Endothelial cell of umbilical vein (primary cell): ENCODE measurements around the gene CCDC12. TPM values are rescaled to one million over a fixed set of nuclear protein-coding genes. Genes with fewer than 3 reads are reported as not detected.
A peak's percentile ranks its signal among the peaks of the same experiment; 100 is the strongest.

Experiments used
- BruUV-seq: library from RNA; stranded (reverse); fragments of 400-500 nt; replicated peaks from 2 replicates; lab custom pipeline; 2021; lab: Mats Ljungman, UMichigan
- CTCF ChIA-PET: fragments of 300-600, 350-600 bp; sonication (Branson Sonifier 250); formaldehyde crosslinking; loops from one replicate; lab custom pipeline; 2021; ENCODE audit warnings: antibody characterized with exemption, inconsistent platforms; lab: Charles Lee
- POLR2A ChIA-PET: fragments of 300-600, 350-600 bp; sonication (Branson Sonifier 250); formaldehyde crosslinking; loops from one replicate; lab custom pipeline; 2021; ENCODE audit warnings: antibody characterized with exemption, inconsistent platforms; lab: Charles Lee
- DNase-seq: peaks from one replicate; pipeline ENCODE4 v3.0.0-alpha.2; 2011; ENCODE audit warnings: low read depth, low spot score
- FAIRE-seq: peaks from 2 replicates; lab custom pipeline; 2011; peaks lifted over from hg19 to GRCh38; lab: Jason Lieb, UNC
- H2AFZ ChIP-seq: 2 replicates; pipeline ENCODE4 v1.6.0; 2012; ENCODE audit warnings: low read depth, low read length, control low read depth, inconsistent platforms
- H3K27ac ChIP-seq: 2 replicates; pipeline ENCODE4 v1.5.1; 2011; ENCODE audit warnings: low read depth, mild to moderate bottlenecking, control low read depth, low read length, moderate library complexity; ENCODE audit not compliant: insufficient read depth
- H3K27me3 ChIP-seq, 2 experiments: 2 replicates each; pipeline versions ENCODE4 v1.6.0 to v1.6.1; 2011; ENCODE audit warnings: low read length in 2 of 2, mixed read lengths in 1 of 2; ENCODE audit not compliant: control insufficient read depth in 2 of 2, insufficient read depth in 2 of 2
- H3K36me3 ChIP-seq, 2 experiments: 2 replicates in 1 of 2; 3 replicates in 1 of 2; pipeline ENCODE4 v1.5.1; 2011; ENCODE audit warnings: low read length in 2 of 2, mild to moderate bottlenecking in 1 of 2, moderate library complexity in 1 of 2; ENCODE audit not compliant: control insufficient read depth in 2 of 2, insufficient read depth in 2 of 2; ENCODE audit errors: extremely low read depth in 1 of 2
- H3K4me1 ChIP-seq: 3 replicates; pipeline ENCODE4 v1.5.1; 2011; ENCODE audit warnings: mild to moderate bottlenecking, low read length; ENCODE audit not compliant: control insufficient read depth, insufficient read depth; ENCODE audit errors: extremely low read depth
- H3K4me2 ChIP-seq: 2 replicates; pipeline ENCODE4 v1.6.1; 2011; ENCODE audit warnings: low read length, control low read depth, mixed read lengths; ENCODE audit not compliant: insufficient read depth
- H3K4me3 ChIP-seq, 3 experiments: fragments of 200-600 bp in 1 of 3; sonication (generic), shearing (Covaris generic) in 1 of 3; replicated peaks in 1 of 3; 2 replicates each; pipeline ENCODE4 v1.5.1; 2011 to 2016; ENCODE audit warnings: control low read depth in 3 of 3, low read length in 3 of 3, mild to moderate bottlenecking in 2 of 3, inconsistent platforms in 1 of 3, low read depth in 1 of 3, moderate library complexity in 1 of 3; ENCODE audit not compliant: insufficient read depth in 1 of 3
- H3K79me2 ChIP-seq: 2 replicates; pipeline ENCODE4 v1.6.0; 2012; ENCODE audit warnings: low read length, inconsistent platforms; ENCODE audit not compliant: control insufficient read depth, insufficient read depth
- H3K9ac ChIP-seq: replicated peaks from 2 replicates; pipeline ENCODE3; 2011; ENCODE audit warnings: low read length, control low read depth; ENCODE audit not compliant: insufficient read depth; ENCODE audit errors: extremely low read depth
- H3K9me1 ChIP-seq: replicated peaks from 3 replicates; pipeline ENCODE4 v1.6.0; 2011; ENCODE audit warnings: mild to moderate bottlenecking, low read length; ENCODE audit not compliant: control insufficient read depth, insufficient read depth; ENCODE audit errors: extremely low read depth
- H3K9me3 ChIP-seq: replicated peaks from 2 replicates; pipeline ENCODE4 v1.5.1; 2012; ENCODE audit warnings: low read length, inconsistent platforms; ENCODE audit not compliant: control insufficient read depth, insufficient read depth
- H4K20me1 ChIP-seq: replicated peaks from 2 replicates; pipeline ENCODE3; 2011; ENCODE audit warnings: mild to moderate bottlenecking, low read length; ENCODE audit not compliant: control insufficient read depth, insufficient read depth; ENCODE audit errors: extremely low read depth
- CTCF ChIP-seq, 2 donors: IDR thresholded peaks; 1 replicate in 1 of 2; 2 replicates in 1 of 2; pipeline ENCODE4 v1.5.1; 2011; ENCODE audit warnings: low read length in 2 of 2, mild to moderate bottlenecking in 2 of 2, moderate library complexity in 2 of 2, control low read depth in 1 of 2, inconsistent platforms in 1 of 2, low read depth in 1 of 2; ENCODE audit not compliant: insufficient read depth in 1 of 2; ENCODE audit errors: extremely low read depth in 1 of 2
- EZH2 ChIP-seq: IDR thresholded peaks from 2 replicates; pipeline ENCODE4 v1.6.1; 2012; ENCODE audit warnings: borderline replicate concordance, low read depth, mild to moderate bottlenecking, moderate library complexity, low read length, inconsistent platforms; ENCODE audit not compliant: severe bottlenecking
- FOS ChIP-seq: IDR thresholded peaks from 2 replicates; pipeline ENCODE4 v1.6.1; 2011; ENCODE audit warnings: mild to moderate bottlenecking, low read length, moderate library complexity, borderline replicate concordance; ENCODE audit not compliant: insufficient read depth
- GATA2 ChIP-seq: IDR thresholded peaks from 2 replicates; pipeline ENCODE4 v1.7.0; 2011; ENCODE audit warnings: low read depth, mild to moderate bottlenecking, moderate library complexity, mixed read lengths, low read length; ENCODE audit not compliant: insufficient read length, insufficient read depth
- JUN ChIP-seq: IDR thresholded peaks from 2 replicates; pipeline ENCODE4 v1.6.1; 2011; ENCODE audit warnings: borderline replicate concordance, low read depth; ENCODE audit not compliant: insufficient read length, insufficient read depth
- MAX ChIP-seq: IDR thresholded peaks from 2 replicates; pipeline ENCODE4 v1.6.1; 2011; ENCODE audit not compliant: insufficient read depth, insufficient read length
- MYC ChIP-seq: IDR thresholded peaks from one replicate; pipeline ENCODE4 v1.6.1; 2011; ENCODE audit warnings: mild to moderate bottlenecking, low read depth, low read length
- POLR2A ChIP-seq: IDR thresholded peaks from 2 replicates; pipeline ENCODE4 v1.6.1; 2012; ENCODE audit warnings: low read depth, mild to moderate bottlenecking, control low read depth, low read length
- POLR2AphosphoS5 ChIP-seq: IDR thresholded peaks from 2 replicates; pipeline ENCODE4 v1.6.1; 2012; ENCODE audit warnings: low read depth, mild to moderate bottlenecking, control low read depth, low read length, moderate library complexity; ENCODE audit not compliant: insufficient read depth
- dilution Hi-C: fragments of 300-500 bp; cut with MboI; formaldehyde crosslinking; loops from one replicate; pipeline ENCODE4 v1.15.0; 2019; ENCODE audit warnings: low sequenced_read_pairs; ENCODE audit not compliant: extremely low pct_ligation_motif_present
- intact Hi-C: fragments of 100-400 bp; cut with micrococcal nuclease; formaldehyde crosslinking; loops from one replicate; pipeline ENCODE4 v1.10.0; 2022
- polyA plus RNA-seq, 4 experiments: library from polyadenylated mRNA; depleted of rRNA in 3 of 4; stranded (reverse) in 3 of 4; unstranded in 1 of 4; fragments of >200 nt; gene quantifications; 2 replicates each; pipeline versions ENCODE4 v1.2.1 to v1.2.3, GENCODE V29; 2011 to 2012; ENCODE audit warnings: missing spikeins in 1 of 4
- total RNA-seq: library from RNA; stranded (reverse); gene quantifications from 2 replicates; pipeline ENCODE4 v1.2.3, GENCODE V29; 2021

CCDC12 gene
- total and polyA plus RNA-seq, 2 donors (not counting 3 experiments of a cell fraction or from before 2014, with no cell fraction given), result 35.1 to 50.5 TPM

- Histone ChIP-seq H2AFZ (no peak overlapping the region), H4K20me1 (peaks cover 5% of the 10 kb centered on the region), H3K27ac (no peak overlapping the region), H3K9me1 (no peaks in the 10 kb centered on the region), H3K9ac (no peak overlapping the region), H3K4me2 (no peak overlapping the region), H3K4me1 (peaks cover 33% of the 10 kb centered on the region), H3K79me2 (peaks cover 78% of the 10 kb centered on the region), H3K36me3 (no peaks in the 10 kb centered on the region), H3K4me3 (no peak overlapping the region), H3K9me3 (no peaks in the 10 kb centered on the region), H3K27me3 (no peaks in the 10 kb centered on the region)
- dilution Hi-C loops, result no loop called here
- DNase-seq (no peak), FAIRE-seq (no peak)
- no TSS peak for BruUV-seq
- ChIA-PET POLR2A (interaction anchor here (0.6 kb wide), 1 partner anchor 14 kb away, joined by 4 read pairs; no protein-coding TSS in a partner anchor), CTCF (interaction anchor here (1.7 kb wide), 1 partner anchor 39 kb away, joined by 5 read pairs; no protein-coding TSS in a partner anchor)
- intact Hi-C loops, result no loop called here
- no peak for TF ChIP-seq POLR2AphosphoS5
- TF ChIP-seq JUN, result no peak
These were observed 14.1 kb downstream of the CCDC12 start for GRCh38 chr3:46962427-46962826.

- dilution Hi-C loops (no loop called here), intact Hi-C loops (loop anchor here (1.0 kb wide), 3 partner anchors 14 to 26 kb away; partner anchors contain the start of gene CCDC12)
- Histone ChIP-seq H2AFZ (no peak overlapping the region), H3K4me3 (peak overlapping the region in 2 of 3 experiments; percentile 0 to 40), H3K9me1 (no peaks in the 10 kb centered on the region), H3K9me3 (no peaks in the 10 kb centered on the region), H3K9ac (peak overlapping the region; percentile 58), H3K27ac (peak overlapping the region; percentile 82), H3K4me2 (peak overlapping the region; percentile 64), H4K20me1 (no peaks in the 10 kb centered on the region), H3K79me2 (peaks cover 78% of the 10 kb centered on the region), H3K27me3 (no peaks in the 10 kb centered on the region), H3K4me1 (peaks cover 33% of the 10 kb centered on the region), H3K36me3 (no peaks in the 10 kb centered on the region)
- DNase-seq (no peak), FAIRE-seq (no peak)
- CTCF ChIA-PET, result interaction anchor here (0.6 to 3.9 kb wide), 7 partner anchors 9 to 322 kb away, joined by 3 to 25 read pairs (median 3); partner anchors contain the start of genes KIF9 and KLHL18
- TF ChIP-seq FOS (no peak), EZH2 (no peak), MYC (no peak), MAX (no peak), POLR2AphosphoS5 (no peak), JUN (no peak), CTCF (IDR thresholded peaks at IDR 0.05; ENCODE audit: extremely low read depth in 1 of 2, insufficient read depth in 1 of 2, low read depth in 1 of 2, low read length in 2 of 2) (no peak), POLR2A (no peak), GATA2 (no peak)
- POLR2A ChIA-PET, result interaction anchor here (0.6 to 1.0 kb wide), 3 partner anchors 9 to 16 kb away, joined by 3 to 4 read pairs (median 3); partner anchors contain the start of gene CCDC12
- no TSS peak for BruUV-seq
These were observed 15.7 kb downstream of the CCDC12 start for GRCh38 chr3:46960835-46961234.
